Esophagus (tissue), 2 donors: Measurements from ENCODE around the gene USP31. TPM values are rescaled to one million over a fixed set of nuclear protein-coding genes. Genes with fewer than 3 reads are reported as not detected.
"Not testable (repeated sequence)": the region's sequence is repeated elsewhere in the genome, so short reads cannot be mapped to it uniquely, and the experiment has no call there.

Experiments used
- H3K27ac ChIP-seq, 2 donors: one replicate each; pipeline ENCODE4 v1.5.1; 2013; ENCODE audit warnings: low read depth in 2 of 2, mild to moderate bottlenecking in 2 of 2, inconsistent platforms in 1 of 2, low read length in 1 of 2, moderate library complexity in 1 of 2
- H3K27me3 ChIP-seq, 2 donors: one replicate each; pipeline ENCODE4 v1.6.1; 2013; ENCODE audit warnings: low read length in 2 of 2, control low read depth in 1 of 2, mild to moderate bottlenecking in 1 of 2; ENCODE audit not compliant: insufficient read depth in 2 of 2, control insufficient read depth in 1 of 2
- H3K36me3 ChIP-seq, 2 donors: one replicate each; pipeline ENCODE4 v1.6.1; 2013; ENCODE audit warnings: low read length in 1 of 2; ENCODE audit not compliant: control insufficient read depth in 2 of 2, insufficient read depth in 2 of 2
- H3K4me1 ChIP-seq, 2 donors: one replicate each; pipeline ENCODE4 v1.6.1; 2013; ENCODE audit warnings: low read length in 1 of 2; ENCODE audit not compliant: control insufficient read depth in 2 of 2, insufficient read depth in 2 of 2
- H3K4me3 ChIP-seq, 2 donors: one replicate each; pipeline ENCODE4 v1.5.1; 2013; ENCODE audit warnings: low read length in 2 of 2, mild to moderate bottlenecking in 2 of 2, low read depth in 1 of 2, moderate library complexity in 1 of 2
- H3K9me3 ChIP-seq, 2 donors: one replicate each; pipeline ENCODE4 v1.6.1; 2013; ENCODE audit warnings: mild to moderate bottlenecking in 2 of 2, low read depth in 1 of 2, low read length in 1 of 2, moderate library complexity in 1 of 2; ENCODE audit not compliant: control insufficient read depth in 2 of 2, insufficient read depth in 1 of 2
- WGBS, 2 donors: extraction: QIAGEN DNeasy Blood & Tissue Kit; methylation state at CpG; one replicate each; pipeline ENCODE4 v1.1.7; 2013; 5-methylcytosine and 5-hydroxymethylcytosine counted together
- polyA plus RNA-seq, 2 donors: library from polyadenylated mRNA; stranded (reverse); fragments of 200-250 nt; gene quantifications; one replicate each; pipeline ENCODE4 v1.2.3, GENCODE V29; 2013
- donor health status: healthy with polysubstance abuse.
- donor health status: Bipolar disorder and iron deficiency.

The USP31 gene
- polyA plus RNA-seq, 2 donors: 3.3 to 6.5 TPM

DNA sequence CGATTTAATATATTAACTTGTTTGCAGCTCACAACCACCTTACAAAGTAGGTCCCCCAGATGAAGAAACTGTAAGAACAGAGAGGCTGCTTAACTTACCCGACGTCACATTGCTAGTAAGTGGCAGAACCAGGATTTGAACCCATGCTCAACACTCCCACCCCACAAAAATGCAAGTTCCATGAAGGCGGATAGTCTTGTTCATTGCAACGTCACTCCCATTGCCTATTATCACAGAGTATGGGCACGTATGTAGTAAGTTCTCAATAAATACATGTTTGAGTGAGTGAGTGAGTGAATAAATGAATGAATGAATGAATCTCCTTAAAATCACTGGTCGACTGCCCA lies 1.1 kb downstream of the USP31 start:
- Histone ChIP-seq H3K9me3 (no peaks in the 10 kb centered on the region), H3K27ac (peak overlapping the region; percentile 91 to 95), H3K27me3 (no peaks in the 10 kb centered on the region), H3K36me3 (no peaks in the 10 kb centered on the region), H3K4me3 (peak overlapping the region; percentile 64 to 80), H3K4me1 (peaks cover 3 to 6% of the 10 kb centered on the region in 2 donors)
- WGBS, 2 donors: 29 to 37% methylated on average over 7 of the region's 7 CpGs

DNA sequence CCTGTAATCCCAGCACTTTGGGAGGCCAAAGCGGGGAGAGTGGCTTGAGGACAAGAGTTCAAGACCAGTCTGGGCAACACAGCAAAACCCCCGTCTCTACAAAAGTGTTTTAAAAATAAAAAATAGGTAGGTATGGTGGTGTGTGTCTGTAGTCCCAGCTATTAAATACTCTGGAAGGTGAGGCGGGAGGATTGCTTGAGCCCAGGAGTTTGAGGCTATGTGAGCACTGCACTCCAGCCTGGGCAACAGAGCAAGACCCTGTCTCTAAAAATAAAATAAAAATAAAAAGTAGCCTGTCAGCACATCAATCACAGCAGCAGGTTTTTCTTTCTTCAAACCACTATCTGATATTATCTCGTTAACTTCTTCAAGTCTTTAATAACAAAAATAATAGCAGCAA lies 1.6 kb downstream of the USP31 start:
- Histone ChIP-seq H3K36me3 (no peaks in the 10 kb centered on the region), H3K27me3 (no peaks in the 10 kb centered on the region), H3K4me3 (peak overlapping the region; percentile 0 to 64), H3K27ac (peak overlapping the region; percentile 21 to 51), H3K9me3 (no peaks in the 10 kb centered on the region), H3K4me1 (peaks cover 3 to 6% of the 10 kb centered on the region in 2 donors)
- 55 to 72% methylated on average over 4 of the region's 4 CpGs for WGBS, 2 donors

DNA sequence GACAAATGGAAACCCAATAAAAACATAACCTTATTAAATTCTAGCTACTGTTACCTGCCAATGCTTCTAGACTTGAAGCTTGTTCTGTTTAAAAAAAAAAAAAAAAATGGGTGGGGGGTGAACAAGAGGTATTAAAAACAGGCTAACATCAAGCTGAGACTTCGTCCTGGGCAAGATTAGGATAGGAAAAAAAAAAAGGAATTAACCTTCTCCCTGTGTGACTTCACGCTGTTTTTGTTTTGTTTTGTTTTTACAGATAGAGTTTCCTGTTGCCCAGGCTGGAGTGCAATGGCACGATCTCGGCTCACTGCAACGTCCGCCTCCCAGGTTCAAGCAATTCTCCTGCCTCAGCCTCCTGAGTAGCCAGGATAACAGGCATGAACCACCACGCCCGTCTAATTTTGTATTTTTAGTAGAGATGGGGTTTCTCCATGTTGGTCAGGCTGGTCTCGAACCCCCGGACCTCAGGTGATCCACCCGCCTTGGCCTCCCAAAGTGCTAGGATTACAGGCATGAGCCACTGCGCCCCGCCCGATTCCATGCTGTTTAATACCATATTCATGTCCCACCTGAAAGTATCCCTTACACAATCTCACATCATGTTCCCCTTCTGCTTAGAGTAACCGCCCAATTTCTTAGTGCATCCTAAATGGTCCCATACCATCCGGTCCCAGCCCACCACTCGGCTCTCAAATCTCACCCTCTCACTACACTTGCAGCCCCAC lies 2.2 kb downstream of the USP31 start:
- H3K4me1 ChIP-seq: peaks cover 3 to 9% of the 10 kb centered on the region in 2 donors
- 47 to 60% methylated on average over 17 of the region's 17 CpGs for WGBS, 2 donors
- peak overlapping the region; percentile 0 to 64 for H3K4me3 ChIP-seq
- H3K9me3 ChIP-seq: no peaks in the 10 kb centered on the region
- H3K36me3 ChIP-seq: no peaks in the 10 kb centered on the region
- no peaks in the 10 kb centered on the region for H3K27me3 ChIP-seq
- peak overlapping the region; percentile 21 to 51 for H3K27ac ChIP-seq

DNA sequence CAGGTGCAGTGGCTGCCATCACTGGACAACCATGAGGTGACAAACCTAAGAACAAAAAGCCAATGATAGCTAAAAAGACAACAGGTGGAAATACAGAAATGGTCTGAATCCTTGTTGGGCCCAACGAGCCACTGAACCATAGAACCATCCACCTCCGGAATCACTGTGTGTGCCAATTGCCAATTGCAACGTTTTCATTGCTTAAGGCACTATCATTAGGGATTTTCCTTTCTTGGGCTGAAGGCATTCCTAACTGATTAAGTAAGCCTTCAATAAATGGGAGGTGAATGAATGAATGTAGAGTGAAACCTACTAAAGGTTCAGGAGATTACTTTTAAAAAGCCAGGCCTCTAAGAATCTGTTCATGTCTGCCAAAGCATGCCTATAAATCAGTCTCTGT lies 3.6 kb downstream of the USP31 start:
- whole genome bisulfite sequencing, 2 donors: 29 to 43% methylated on average over 3 of the region's 3 CpGs
- H3K9me3 ChIP-seq: no peaks in the 10 kb centered on the region
- peaks cover 3 to 9% of the 10 kb centered on the region in 2 donors for H3K4me1 ChIP-seq
- no peaks in the 10 kb centered on the region for H3K27me3 ChIP-seq
- peak overlapping the region; percentile 9 to 66 for H3K27ac ChIP-seq
- H3K4me3 ChIP-seq: no peak overlapping the region
- H3K36me3 ChIP-seq: no peaks in the 10 kb centered on the region

DNA sequence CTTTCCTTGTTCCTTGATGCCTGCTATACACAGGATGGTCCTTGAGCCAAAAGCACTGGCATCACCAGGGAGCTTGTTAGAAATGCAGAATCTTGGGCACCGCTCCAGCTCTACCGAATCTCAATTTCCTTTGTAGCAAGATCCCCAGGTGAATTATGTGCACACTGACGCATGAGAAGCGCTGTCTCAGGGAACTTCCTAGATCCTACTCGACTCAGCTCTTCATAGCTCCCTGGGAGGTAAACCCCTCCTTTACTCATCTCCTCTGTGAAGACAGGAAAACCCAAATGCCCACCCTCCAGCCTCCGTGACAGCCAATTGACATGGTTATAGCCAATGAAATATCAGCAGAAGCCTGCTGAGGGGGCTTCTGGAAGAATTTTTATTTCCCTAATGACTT lies 4.1 kb downstream of the USP31 start:
- H3K4me1 ChIP-seq: peaks cover 3 to 9% of the 10 kb centered on the region in 2 donors
- WGBS, 2 donors: 43 to 67% methylated on average over 6 of the region's 6 CpGs
- H3K4me3 ChIP-seq: no peak overlapping the region
- H3K9me3 ChIP-seq: no peaks in the 10 kb centered on the region
- H3K27me3 ChIP-seq: no peaks in the 10 kb centered on the region
- no peaks in the 10 kb centered on the region for H3K36me3 ChIP-seq
- H3K27ac ChIP-seq: peak overlapping the region; percentile 9 to 66

DNA sequence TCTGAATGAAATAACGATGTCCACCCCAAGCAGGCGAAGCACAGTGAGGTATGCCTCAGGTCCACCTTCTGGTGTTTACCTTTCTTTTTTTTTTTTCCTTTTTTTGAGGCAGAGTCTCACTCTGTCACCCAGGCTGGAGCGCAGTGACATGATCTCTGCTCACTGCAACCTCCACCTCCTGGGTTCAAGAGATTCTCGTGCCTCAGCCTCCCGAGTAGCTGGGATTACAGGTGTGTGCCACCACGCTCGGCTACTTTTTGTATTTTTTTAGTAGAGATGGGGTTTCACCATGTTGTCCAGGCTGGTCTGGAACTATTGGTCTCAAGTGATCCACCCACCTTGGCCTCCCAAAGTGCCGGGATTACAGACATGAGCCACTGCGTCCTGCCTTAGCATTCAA lies 4.9 kb downstream of the USP31 start:
- H3K36me3 ChIP-seq, H3K27me3 ChIP-seq, H3K9me3 ChIP-seq, H3K4me1 ChIP-seq, H3K4me3 ChIP-seq: not testable (repeated sequence)
- H3K27ac ChIP-seq: peak overlapping the region in 1 of 2 donors; percentile 35
- WGBS, 2 donors: 93 to 94% methylated on average over 9 of the region's 9 CpGs

DNA sequence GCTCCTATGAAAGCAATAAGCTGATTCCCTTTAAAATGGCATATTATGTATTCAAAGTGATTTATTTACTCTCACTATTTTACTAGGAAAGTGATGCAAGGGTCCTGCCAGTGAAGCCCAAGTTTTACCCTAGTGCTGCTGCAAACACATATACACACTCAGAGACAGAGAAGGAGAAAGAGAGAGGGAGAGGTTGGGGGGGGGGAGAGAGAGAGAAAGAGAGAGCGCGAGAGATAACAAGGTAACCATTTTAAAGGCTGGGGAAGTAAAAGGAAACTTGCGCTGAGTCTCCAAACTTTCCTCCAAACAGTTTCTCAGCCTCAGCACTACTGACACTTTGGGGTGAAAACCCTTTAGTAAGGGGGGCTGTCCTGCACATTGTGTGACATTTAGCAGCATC lies 5.9 kb downstream of the USP31 start:
- no peaks in the 10 kb centered on the region for H3K36me3 ChIP-seq
- H3K4me3 ChIP-seq: no peak overlapping the region
- WGBS, 2 donors: 82 to 90% methylated on average over 3 of the region's 3 CpGs
- H3K27ac ChIP-seq: peak overlapping the region; percentile 15 to 25
- peaks cover 0 to 9% of the 10 kb centered on the region in 2 donors for H3K4me1 ChIP-seq
- H3K9me3 ChIP-seq: no peaks in the 10 kb centered on the region
- no peaks in the 10 kb centered on the region for H3K27me3 ChIP-seq

DNA sequence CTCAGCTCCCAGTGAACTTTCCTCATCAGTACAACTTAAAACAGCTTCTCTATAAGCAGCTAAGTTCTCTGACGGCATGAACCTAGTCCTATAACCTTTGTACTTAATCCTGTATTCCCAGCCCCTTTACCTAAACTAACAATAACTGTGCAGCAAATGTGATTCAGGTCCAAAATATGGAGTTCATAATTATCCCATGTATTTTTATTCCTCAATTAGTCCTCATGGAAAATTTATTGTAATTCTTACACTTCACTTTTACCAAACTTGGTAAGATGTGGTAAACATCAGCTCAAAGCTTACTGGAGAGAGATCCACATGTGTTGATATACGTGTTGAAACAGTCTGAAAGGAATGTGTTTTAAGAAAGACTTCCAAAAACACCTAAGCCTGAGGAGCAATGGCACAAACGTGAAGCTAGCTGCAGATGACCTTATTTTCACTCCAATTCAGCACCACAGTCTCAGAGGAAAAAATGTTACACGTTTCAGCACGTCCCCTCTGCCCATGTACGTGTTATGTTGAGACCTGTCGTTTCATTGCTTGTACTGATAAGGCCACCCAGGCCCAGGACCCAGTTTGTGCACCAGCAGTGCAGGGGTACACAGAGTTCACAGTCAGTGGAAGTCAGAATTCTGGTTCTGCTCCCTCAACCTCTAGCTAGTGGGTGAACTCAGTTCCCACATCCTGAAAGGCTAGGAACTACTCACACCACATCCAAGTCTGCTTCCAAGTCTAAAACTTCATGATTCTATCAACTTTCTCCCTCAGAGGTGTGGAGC lies 7.1 kb downstream of the USP31 start:
- H3K9me3 ChIP-seq: no peaks in the 10 kb centered on the region
- no peaks in the 10 kb centered on the region for H3K36me3 ChIP-seq
- no peak overlapping the region for H3K4me3 ChIP-seq
- H3K27me3 ChIP-seq: no peaks in the 10 kb centered on the region
- H3K27ac ChIP-seq: peak overlapping the region; percentile 57 to 83
- WGBS, 2 donors: 37 to 40% methylated on average over 7 of the region's 7 CpGs
- H3K4me1 ChIP-seq: peaks cover 0 to 7% of the 10 kb centered on the region in 2 donors

DNA sequence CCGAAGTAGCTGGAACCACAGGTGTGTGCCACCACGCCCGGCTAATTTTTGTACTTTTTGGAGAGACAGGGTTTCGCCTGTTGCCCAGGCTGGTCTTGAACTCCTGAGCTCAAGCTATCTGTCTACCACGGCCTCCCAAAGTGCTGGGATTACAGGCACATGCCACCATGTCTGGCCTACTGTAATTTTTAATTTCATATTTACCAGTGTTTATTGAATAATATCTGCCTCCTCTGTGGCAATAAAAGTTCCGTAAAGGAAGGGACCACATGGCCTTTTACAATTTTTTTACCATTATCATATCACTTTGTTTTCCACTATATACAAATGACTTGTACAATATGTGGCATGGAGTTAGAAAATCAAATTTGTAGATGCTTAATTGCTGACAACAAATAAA lies 7.8 kb downstream of the USP31 start:
- H3K27me3 ChIP-seq: no peaks in the 10 kb centered on the region
- 65 to 69% methylated on average over 6 of the region's 6 CpGs for WGBS, 2 donors
- H3K4me3 ChIP-seq: no peak overlapping the region
- peaks cover 0 to 7% of the 10 kb centered on the region in 2 donors for H3K4me1 ChIP-seq
- H3K9me3 ChIP-seq: peaks cover 0 to 3% of the 10 kb centered on the region in 2 donors
- H3K27ac ChIP-seq: peak overlapping the region; percentile 57 to 86
- no peaks in the 10 kb centered on the region for H3K36me3 ChIP-seq
